CD4-positive, alpha-beta T cell treated with Interleukin-17A for 1 hour (primary cell): ENCODE data around the gene SLC2A10.

ENCODE experiments used
- DNase-seq: peaks from one replicate; pipeline ENCODE4 v3.0.0-alpha.2; 2020

Gene SLC2A10

DNA sequence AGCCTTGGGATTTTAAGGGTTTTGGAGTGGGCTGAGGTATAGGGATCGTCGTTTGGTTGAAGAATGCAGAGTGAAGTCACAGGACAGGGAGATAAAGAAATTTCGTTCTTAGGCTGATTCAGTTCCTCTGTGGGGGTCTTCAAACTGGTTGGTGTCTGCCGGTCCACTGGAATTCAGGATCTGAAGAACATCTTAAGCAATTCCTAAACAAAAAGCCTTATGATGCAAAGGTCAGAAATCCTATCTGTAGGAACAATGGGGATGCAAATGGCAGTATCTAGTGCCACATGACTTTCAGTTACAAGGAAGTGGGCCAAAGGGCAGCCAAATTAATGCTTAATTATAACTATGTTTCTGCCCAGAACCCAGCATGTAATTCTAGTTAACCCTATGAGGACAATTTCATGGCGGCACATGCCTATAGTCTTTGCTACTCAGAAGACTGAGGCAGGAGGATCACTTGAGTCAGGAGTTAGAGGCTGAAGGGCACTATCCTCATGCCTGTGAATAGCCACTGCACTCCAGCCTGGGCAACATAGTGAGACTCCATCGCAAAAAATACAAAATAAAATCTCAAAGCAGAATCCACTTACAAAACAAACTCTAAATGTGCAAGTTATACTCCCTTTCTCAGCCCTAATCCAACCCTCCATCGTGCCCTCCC lies 4.6 kb upstream of the SLC2A10 start:
- DNase-seq, result no peak

- no peak for DNase-seq
Observed at GRCh38 chr20:46705378-46705729, 4.1 kb upstream of the SLC2A10 start.

GRCh38 chr20:46706242-46706641 lies 3.2 kb upstream of the SLC2A10 start:
- DNase-seq, result no peak

- no peak for DNase-seq
Observed at GRCh38 chr20:46708172-46708860, 1.1 kb upstream of the SLC2A10 start.

GRCh38 chr20:46709055-46709458 lies 392 bp upstream of the SLC2A10 start:
- DNase-seq, result no peak

DNA sequence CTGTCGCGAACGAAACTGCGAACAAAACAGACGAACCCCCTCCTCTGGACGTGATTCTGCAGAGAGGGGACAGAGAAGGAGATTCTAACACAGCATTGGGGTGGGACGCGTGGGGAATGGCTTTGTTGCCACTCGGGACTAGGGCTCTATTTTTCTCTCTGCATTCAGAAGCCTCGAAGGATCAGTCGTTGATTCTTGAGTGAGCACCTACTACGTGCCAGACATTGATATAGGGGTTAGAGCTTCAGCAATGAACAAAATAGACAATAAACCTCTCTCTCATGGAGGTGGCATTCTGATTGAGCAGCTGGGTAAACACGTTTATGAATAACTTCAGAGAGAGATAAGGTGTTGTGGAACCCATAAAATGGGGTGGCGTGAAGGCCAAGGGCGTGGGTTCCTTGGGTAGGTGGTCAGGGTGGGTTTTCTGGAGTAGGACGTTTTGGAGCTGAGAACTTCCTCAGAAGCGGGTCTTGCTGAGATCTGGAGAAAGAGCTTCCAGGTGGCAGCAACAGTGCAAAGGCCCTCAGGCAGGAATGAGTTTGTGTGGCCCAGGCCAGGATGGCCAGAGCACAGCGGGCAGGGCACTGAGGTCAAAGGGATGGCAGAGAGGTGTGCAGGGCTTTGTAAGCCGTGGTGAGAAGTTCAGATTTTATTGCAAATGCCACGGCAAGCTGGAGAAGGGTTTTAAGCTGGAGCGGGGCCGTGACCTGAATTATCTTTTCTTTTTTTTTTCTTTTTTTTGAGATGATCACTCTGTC lies 884 bp downstream of the SLC2A10 start:
- DNase-seq, result no peak

DNA sequence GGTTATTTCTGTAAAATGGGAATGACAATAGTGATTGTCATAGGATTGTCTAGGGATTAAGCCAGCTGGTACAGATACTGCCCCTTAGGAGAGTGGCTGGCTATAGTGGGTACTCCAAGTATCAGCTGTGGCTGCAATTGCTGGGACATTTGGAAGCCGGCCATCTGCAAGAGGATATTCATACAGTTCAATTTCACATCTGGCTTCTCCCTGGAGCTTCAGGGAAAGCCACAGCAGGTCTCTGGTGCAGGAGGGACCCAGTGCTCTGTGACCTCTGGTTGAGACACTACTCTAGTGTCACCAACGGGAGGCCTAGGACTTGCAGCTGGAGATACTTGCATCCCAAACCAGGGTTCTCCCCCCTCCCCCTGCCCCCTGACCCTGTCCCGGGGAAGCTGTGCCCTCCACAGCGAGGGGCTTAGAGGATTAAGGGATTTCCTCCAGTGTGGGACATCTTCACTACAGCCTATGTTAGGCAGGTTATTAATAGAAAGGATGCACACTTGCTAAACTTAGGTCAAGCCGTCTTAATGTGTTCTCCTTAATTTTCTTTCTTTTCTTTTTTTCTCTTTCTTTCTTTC lies 2.7 kb downstream of the SLC2A10 start:
- no peak for DNase-seq

DNA sequence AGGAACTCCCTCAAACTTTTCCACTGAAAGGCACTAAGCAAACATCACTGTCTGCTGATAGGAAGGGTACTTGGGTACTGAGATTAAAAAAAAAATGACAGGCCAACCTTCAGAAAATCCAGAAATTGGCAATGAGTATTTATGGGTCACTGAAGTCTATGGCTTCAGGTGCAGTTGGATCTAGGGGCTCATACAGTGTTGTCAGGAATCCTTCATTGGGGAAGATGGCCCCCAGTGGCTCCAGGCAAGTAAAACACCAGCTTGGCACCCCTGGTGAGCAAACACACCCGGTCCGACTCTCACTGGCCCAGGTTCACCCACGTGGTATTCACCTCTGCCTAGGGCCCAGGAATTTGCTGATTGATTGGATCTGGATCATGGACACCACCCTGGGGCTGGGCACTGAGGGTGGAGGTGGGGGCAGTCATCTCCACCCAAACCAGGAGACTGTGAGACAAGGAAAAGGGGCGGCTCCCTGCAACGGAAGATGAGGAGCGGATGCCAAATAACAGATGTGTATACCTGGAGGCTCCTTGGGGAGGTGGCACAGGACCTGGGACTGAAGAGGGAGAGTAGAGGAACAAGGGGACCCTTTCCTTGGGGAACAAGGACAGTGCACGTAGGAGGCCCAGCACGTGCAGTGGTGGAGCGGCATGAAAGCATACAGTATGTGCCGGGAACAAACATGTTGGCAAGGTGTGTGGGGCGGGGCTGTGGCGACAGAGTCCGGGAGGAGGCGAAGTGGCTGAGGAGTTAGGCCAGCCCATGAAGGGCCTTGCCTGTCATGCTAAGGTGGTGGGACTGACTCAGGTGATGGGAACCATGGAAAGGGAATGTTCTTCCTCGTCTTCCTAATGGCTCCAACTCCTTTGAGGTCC lies 4.7 kb downstream of the SLC2A10 start:
- DNase-seq, result no peak

GRCh38 chr20:46715292-46715756 lies 5.9 kb downstream of the SLC2A10 start:
- DNase-seq, result no peak

DNA sequence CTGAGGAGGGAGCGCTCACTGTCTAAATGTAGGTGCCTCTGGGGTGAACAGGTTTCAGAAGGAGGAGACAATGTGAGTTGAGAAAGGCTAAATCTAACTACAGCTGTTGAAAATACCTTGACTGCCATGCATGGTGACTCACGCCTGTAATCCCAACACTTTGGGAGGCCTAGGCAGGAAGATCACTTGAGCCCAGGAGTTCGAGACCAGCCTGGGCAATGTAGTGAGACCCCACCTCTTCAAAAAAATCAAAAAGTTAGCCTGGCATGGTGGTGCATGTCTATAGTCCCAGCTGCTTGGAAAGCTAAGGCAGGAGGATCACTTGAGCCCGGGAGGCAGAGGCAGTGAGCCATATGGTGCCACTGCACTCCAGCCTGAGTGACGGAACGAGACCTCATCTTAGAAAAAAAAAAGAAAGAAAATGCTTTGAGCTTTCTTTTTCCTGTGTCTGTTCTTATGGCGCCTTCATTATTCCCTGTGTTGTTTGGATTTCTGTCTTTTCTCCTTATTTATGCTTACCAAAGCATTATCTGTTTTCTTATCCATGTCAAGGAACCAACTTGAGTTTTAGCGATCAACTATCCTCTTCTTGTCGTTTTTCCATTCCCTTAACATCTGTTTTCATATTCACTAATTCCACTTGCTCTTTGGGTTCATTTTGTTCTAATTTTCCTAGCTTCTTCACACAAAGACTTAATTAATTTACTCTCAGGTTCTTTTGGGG lies 8.5 kb downstream of the SLC2A10 start:
- DNase-seq, result no peak

GRCh38 chr20:46720019-46720418 lies 10.6 kb downstream of the SLC2A10 start:
- DNase-seq, result no peak

GRCh38 chr20:46720776-46721425 lies 11.5 kb downstream of the SLC2A10 start:
- no peak for DNase-seq

DNA sequence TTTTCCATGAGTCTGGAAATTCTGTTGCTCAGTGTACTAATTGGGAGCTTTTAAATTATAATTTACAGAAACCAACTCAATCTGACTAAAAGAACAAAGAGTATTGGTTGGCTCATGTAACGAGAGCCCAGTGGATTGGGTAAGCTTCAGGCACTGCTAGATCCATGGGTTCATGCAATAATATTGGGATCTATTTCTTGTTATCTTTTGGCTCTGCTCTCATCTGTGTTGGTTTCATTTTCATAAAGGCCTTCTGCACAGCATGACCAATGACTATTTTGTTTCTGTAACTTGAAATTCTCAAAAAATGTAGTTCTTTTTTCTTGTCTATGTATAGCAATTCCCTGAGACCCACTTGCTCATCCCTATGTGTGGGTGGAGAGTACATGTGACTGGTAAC lies 12.0 kb downstream of the SLC2A10 start:
- no peak for DNase-seq

GRCh38 chr20:46722450-46722849 lies 13.0 kb downstream of the SLC2A10 start:
- DNase-seq, result no peak

GRCh38 chr20:46723039-46723438 lies 13.6 kb downstream of the SLC2A10 start:
- no peak for DNase-seq

DNA sequence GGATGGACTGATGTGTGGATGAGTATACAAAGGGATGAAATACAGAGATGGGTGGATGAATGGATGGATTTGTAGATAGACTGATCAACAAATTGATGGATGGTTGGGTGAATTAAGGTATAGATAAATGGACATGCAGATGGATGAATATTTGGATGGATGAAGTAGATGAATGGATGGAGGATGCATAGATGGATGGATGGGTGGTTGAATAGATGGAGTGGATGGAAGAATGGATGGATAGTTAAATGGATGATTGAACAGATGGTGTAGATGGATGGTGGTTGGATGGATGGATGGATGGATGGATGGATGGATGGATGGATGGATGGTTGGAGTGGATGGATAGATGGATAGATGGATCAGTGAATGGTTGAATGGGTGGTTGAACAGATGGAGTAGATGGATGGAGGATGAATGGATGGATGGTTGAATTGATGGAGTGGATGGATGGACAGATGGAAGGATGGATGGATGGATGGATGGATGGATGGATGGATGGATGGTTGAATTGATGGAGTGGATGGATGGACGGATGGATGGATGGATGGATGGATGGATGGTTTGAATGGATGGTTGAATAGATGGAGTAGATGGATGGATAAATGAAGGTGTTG lies 15.0 kb downstream of the SLC2A10 start:
- no peak for DNase-seq

- no peak for DNase-seq
Observed at GRCh38 chr20:46725186-46726165, 16.0 kb downstream of the SLC2A10 start.

- DNase-seq, result no peak
Observed at GRCh38 chr20:46731770-46732169, 22.3 kb downstream of the SLC2A10 start.

GRCh38 chr20:46735436-46735835 lies 26.0 kb downstream of the SLC2A10 start:
- DNase-seq, result no peak
